GM19397 (cell line): ENCODE measurements around the gene MCRS1.
"Not testable (repeated sequence)": the region's sequence is repeated elsewhere in the genome, so short reads cannot be mapped to it uniquely, and the experiment has no call there.

Experiments
- ATAC-seq: cut with Tn5 transposase; IDR thresholded peaks from one replicate; pipeline ENCODE4 v1.9.1; 2021; ENCODE audit warnings: mild to moderate bottlenecking, moderate library complexity; ENCODE audit not compliant: unreplicated experiment

Gene MCRS1

DNA sequence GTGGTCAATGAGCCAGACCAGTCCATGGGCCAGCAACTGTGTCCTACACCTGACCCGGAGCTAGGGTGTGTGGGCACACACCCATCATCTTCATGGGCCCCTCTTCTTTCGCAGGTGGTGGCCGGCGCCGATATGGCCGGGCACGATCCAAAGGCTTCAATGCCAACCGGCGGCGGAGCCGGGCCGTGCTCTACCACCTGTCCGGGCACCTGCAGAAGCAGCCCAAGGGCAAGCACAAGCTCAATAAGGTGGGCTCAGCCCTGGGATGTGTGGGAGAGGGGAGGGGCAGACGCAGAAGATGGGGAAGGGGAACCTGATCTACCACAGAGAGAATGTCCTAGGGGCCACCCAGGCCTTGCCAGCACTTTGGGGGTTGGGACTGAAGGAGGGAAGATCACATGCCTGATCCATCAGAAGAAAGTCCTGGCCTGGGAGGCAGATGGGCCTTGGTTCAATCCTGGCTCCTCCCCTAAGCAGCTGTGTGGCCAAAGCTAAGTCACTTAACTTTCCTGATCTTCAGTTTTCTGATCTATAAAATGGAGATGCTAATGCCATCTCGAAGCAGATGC is 25.3 kb downstream of the MCRS1 start:
- ATAC-seq, result no peak

DNA sequence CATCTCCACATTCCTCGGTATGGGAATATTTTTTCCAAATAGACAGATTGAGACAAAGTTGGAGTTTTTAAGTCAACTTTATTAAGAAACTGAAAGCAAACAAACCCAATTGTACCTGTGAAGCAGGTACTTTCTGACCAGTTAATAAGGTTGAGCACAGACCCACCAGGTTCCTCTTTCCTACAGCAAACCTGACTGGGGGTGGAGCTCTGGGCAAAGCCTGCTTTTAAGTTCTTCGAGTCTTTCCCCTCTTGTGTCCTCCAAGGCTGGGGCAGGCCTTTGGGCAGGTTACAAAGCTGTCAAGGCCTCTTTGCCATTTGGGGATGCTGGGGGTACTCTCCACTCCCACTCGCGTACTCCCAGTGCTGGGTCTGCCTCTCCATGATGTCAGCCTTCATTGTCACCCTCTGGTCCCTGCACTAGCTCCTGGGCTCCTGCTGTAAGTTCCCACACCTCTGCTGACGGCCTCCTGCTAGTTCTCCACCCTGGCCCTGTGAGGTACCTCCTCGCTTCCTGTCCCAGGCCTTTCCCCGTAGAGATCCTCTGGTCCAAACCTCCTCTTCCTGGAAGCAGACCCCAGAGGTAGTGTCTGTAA is 25.9 kb downstream of the MCRS1 start:
- ATAC-seq, result no peak

DNA sequence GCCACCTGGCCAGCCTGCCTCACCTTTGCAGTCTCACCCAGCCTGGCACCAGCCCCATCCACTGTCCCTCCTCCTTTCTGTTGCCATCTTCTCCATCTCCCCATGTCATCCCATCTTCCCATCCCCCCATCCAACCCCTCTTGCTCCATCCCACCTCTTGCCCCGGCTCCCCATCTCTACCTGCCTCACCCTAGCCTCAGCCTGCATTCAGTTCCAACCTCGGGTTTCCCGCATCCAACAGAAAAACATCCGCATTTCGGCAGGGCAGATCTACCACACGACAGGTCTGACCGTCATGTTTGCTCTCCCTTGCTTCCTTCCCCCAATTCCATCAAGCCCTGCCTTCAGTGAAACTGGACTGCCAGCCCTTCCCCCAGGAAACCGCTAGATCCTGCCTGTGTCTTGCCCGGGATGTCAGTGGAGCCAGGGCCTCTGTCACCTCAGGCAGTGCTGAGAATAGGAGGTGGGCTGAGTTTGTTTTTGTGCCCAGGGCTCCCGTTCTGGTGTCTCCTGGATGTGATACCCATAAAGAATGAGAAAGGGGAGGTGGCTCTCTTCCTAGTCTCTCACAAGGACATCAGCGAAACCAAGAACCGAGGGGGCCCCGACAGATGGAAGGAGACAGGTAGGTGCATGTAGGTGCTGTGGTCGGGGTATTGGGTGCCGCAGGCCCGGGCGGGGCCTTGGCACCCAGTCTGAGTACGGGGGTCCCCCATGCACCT is 26.6 kb downstream of the MCRS1 start:
- ATAC-seq, result no peak

- ATAC-seq, result no peak
Observed at GRCh38 chr12:49540229-49541139, 27.5 kb downstream of the MCRS1 start.

GRCh38 chr12:49539406-49540228 is 28.3 kb downstream of the MCRS1 start:
- ATAC-seq, result no peak

- peak; percentile 62 for ATAC-seq
Observed at GRCh38 chr12:49538510-49539403, 29.2 kb downstream of the MCRS1 start, which contains the start of gene KCNH3. Gene KCNH3 (plus strand): TSS chr12:49539030. CDS start chr12:49539417, 387 bp downstream.

DNA sequence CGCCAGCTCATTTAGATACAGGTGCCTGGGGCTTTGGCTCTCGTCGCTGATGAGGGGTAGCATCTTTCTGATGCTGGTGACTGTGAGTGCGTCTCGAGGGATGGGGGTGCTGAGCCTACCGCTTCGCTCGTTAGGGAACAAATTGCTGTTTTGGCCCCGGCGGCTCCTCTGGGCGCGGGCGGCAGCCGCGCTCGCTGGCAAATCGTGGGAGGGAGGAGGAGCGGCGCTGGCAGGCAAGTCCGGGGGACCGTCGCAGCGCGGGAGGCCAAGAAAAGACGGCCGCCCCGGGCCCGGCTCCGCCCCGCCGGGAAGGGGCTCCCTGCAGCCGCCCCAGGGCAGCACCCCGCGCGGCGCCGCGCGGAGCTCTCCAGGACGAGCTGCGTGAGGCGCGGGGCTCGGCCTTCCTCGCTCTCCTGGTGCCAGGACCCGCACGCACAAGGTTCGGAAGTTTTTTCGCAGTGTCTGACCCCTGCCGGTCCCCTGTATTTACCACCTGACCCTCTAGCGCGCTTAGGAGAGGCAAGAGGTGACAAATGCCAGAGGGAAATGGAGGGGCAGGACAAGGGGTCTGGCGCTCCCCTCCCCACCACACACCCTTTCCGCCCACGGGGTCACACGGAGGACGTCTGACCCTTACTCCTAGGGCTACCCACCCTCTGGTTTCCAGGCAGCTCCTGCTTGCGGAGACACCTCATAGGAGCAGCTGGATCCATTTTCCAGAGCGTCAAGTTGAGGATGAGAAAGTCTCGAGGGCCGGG is 30.0 kb downstream of the MCRS1 start:
- no peak for ATAC-seq

- no peak for ATAC-seq
Observed at GRCh38 chr12:49537231-49537751, 30.7 kb downstream of the MCRS1 start.

- no peak for ATAC-seq
Observed at GRCh38 chr12:49536526-49537071, 31.3 kb downstream of the MCRS1 start.

GRCh38 chr12:49535921-49536525 is 31.9 kb downstream of the MCRS1 start:
- ATAC-seq, result no peak

GRCh38 chr12:49534731-49535278 is 33.1 kb downstream of the MCRS1 start:
- no peak for ATAC-seq

DNA sequence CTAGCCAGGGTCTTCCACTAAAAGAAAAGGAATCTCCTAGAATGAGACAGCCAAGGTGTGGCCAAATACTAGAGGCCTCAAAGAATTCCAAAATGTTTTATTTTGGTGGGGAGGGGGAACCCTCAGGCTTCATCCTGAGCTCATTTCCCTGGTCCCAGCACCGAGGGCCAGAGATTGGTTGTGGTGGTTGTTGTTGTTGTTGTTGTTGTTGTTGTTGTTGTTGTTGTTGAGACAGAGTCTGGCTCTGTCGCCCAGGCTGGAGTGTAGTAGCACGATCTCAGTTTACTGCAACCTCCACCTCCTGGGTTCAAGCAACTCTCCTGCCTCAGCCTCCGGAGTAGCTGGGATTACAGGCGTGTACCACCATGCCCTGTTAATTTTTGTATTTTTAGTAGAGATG is 33.8 kb downstream of the MCRS1 start:
- ATAC-seq, result not testable (repeated sequence)

GRCh38 chr12:49533331-49533730 is 34.6 kb downstream of the MCRS1 start:
- ATAC-seq, result no peak

GRCh38 chr12:49531745-49532144 is 36.2 kb downstream of the MCRS1 start:
- ATAC-seq, result no peak

GRCh38 chr12:49529414-49529813 is 38.5 kb downstream of the MCRS1 start:
- ATAC-seq, result no peak

GRCh38 chr12:49527361-49528130 is 40.4 kb downstream of the MCRS1 start:
- ATAC-seq, result no peak

DNA sequence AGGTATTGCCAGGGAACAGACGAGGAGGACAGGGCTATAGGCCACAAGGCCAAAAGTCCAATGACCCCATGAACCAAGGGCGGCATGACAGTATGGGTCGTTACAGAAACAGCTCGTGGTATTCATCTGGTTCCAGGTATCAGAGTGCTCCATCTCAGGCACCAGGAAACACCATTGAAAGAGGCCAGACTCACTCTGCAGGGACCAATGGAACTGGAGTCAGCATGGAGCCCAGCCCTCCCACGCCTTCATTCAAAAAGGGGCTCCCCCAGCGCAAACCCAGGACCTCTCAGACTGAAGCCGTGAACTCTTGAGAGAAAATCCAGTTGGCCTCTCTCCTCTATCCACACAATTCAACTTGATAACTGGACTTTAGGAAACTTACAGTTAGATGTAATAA is 42.0 kb downstream of the MCRS1 start:
- no peak for ATAC-seq
